Bronchial epithelial cell (primary cell): ENCODE results near the gene CBX2. TPM values are rescaled to one million over a fixed set of nuclear protein-coding genes. Genes with fewer than 3 reads are reported as not detected.
"Not testable (repeated sequence)": the region's sequence is repeated elsewhere in the genome, so short reads cannot be mapped to it uniquely, and the experiment has no call there.

Experiments used
- DNase-seq: peaks from one replicate; pipeline ENCODE4 v3.0.0-alpha.2; 2010; ENCODE audit warnings: low read depth
- FAIRE-seq: peaks from 2 replicates; lab custom pipeline; 2011; peaks lifted over from hg19 to GRCh38; lab: Jason Lieb, UNC
- H3K27me3 ChIP-seq: 2 replicates; pipeline ENCODE4 v1.5.1; 2011; ENCODE audit warnings: low read length; ENCODE audit not compliant: control insufficient read depth, insufficient read depth
- H3K36me3 ChIP-seq: 2 replicates; pipeline ENCODE4 v1.5.1; 2011; ENCODE audit warnings: low read length; ENCODE audit not compliant: control insufficient read depth, insufficient read depth
- H3K4me3 ChIP-seq: 2 replicates; pipeline ENCODE4 v1.5.1; 2011; ENCODE audit warnings: mild to moderate bottlenecking, low read depth, low read length, control low read depth
- total RNA-seq: library from RNA; depleted of rRNA; stranded (reverse); fragments of >200 nt; gene quantifications from 2 replicates; pipeline ENCODE4 v1.2.1, GENCODE V29; 2014
- TF ChIP-seq, protein P1 (sequence below): IDR thresholded peaks from 2 replicates; pipeline ENCODE4 v1.5.1; 2011; ENCODE audit warnings: mild to moderate bottlenecking, moderate library complexity, low read length, control low read depth, inconsistent platforms; ENCODE audit not compliant: insufficient read depth, severe bottlenecking

CBX2 gene
- total RNA-seq, 1 donor from 2014 or later = 1.1 TPM

GRCh38 chr17:79769570-79770506, 8.1 kb upstream of the CBX2 start:
- Histone ChIP-seq H3K4me3 (no peak overlapping the region), H3K27me3 (peaks cover 2% of the 10 kb centered on the region), H3K36me3 (no peaks in the 10 kb centered on the region)
- DNase-seq (no peak), FAIRE-seq (no peak)
- TF ChIP-seq, protein P1, sequence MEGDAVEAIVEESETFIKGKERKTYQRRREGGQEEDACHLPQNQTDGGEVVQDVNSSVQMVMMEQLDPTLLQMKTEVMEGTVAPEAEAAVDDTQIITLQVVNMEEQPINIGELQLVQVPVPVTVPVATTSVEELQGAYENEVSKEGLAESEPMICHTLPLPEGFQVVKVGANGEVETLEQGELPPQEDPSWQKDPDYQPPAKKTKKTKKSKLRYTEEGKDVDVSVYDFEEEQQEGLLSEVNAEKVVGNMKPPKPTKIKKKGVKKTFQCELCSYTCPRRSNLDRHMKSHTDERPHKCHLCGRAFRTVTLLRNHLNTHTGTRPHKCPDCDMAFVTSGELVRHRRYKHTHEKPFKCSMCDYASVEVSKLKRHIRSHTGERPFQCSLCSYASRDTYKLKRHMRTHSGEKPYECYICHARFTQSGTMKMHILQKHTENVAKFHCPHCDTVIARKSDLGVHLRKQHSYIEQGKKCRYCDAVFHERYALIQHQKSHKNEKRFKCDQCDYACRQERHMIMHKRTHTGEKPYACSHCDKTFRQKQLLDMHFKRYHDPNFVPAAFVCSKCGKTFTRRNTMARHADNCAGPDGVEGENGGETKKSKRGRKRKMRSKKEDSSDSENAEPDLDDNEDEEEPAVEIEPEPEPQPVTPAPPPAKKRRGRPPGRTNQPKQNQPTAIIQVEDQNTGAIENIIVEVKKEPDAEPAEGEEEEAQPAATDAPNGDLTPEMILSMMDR = no peak

- TF ChIP-seq, protein P1 = no peak
- Histone ChIP-seq H3K27me3 (peaks cover 2% of the 10 kb centered on the region), H3K4me3 (no peak overlapping the region), H3K36me3 (no peaks in the 10 kb centered on the region)
- DNase-seq = no peak
- FAIRE-seq = no peak
Observed at GRCh38 chr17:79771276-79771675, 6.7 kb upstream of the CBX2 start.

- not testable (repeated sequence) for H3K36me3 ChIP-seq, H3K4me3 ChIP-seq, FAIRE-seq, H3K27me3 ChIP-seq, DNase-seq
Observed at GRCh38 chr17:79772726-79773125, 5.2 kb upstream of the CBX2 start.

GRCh38 chr17:79774561-79774975, 3.4 kb upstream of the CBX2 start:
- FAIRE-seq (no peak), DNase-seq (no peak)
- TF ChIP-seq, protein P1 = no peak
- H3K27me3 ChIP-seq = peaks cover 9% of the 10 kb centered on the region
- no peak overlapping the region for H3K4me3 ChIP-seq
- no peaks in the 10 kb centered on the region for H3K36me3 ChIP-seq

DNA sequence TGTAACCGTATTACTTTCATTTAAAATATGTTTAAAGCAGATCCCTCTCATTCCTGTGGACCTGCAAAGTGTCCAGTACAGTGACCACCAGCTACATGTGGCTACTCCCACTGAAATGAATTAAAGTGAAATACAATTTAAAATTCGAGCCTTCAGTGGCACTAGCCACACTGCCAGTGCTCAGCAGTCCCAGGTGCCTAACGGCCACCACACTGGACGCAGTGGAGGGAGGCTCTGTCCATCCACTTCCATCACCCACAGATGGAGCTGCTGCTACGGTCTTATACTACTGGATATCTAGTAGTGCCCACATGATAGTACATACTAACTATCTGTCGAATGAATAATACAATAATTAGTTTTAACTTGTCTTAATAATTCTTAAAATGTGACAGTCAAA, 2.3 kb upstream of the CBX2 start:
- H3K27me3 ChIP-seq = peaks cover 9% of the 10 kb centered on the region
- no peak overlapping the region for H3K4me3 ChIP-seq
- TF ChIP-seq, protein P1 = no peak
- DNase-seq = no peak
- no peak for FAIRE-seq
- H3K36me3 ChIP-seq = no peaks in the 10 kb centered on the region

DNA sequence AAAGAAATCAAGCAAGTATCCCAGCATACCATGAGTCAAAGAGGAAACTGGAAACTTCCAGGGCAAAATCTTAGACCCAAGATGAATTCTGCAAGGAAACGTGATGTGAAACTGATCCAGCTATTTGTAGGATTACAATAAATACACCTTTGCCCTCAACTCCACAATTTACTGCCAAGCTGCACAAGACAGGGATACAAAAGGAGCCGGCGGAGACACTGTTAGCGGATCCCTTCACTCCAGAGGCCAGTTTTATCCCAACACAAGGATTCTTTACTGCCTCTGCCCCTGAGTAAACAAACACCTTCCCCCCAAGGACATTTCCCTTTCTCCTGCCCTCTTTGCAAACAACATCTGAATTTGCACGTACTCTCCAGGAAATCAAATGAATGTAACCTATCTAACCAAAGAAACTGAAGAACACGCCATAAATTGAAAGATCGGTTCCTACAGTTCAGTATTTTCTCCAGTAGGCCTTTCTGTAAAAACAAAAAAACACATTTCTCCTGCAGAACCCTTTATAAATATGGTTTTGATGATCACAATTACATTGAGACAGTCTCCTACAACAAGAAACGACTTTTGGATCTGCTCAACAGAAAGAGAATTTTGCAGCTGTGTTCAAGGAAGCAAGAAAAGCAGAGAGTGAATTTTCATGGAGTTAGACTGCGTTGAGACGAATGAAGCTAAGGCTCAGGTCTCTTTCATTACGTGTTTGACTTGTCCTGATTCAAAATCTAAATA, 1.4 kb upstream of the CBX2 start:
- DNase-seq (no peak), FAIRE-seq (no peak)
- TF ChIP-seq, protein P1 = no peak
- H3K36me3 ChIP-seq = no peaks in the 10 kb centered on the region
- H3K27me3 ChIP-seq = peaks cover 9% of the 10 kb centered on the region
- no peak overlapping the region for H3K4me3 ChIP-seq
